Kidney epithelial cell (primary cell): ENCODE results near the gene SESN2. TPM values are rescaled to one million over a fixed set of nuclear protein-coding genes. Genes with fewer than 3 reads are reported as not detected.
"Not testable (repeated sequence)": the region's sequence is repeated elsewhere in the genome, so short reads cannot be mapped to it uniquely, and the experiment has no call there.

ENCODE experiments used
- DNase-seq: peaks from one replicate; pipeline ENCODE4 v3.0.0-alpha.2; 2010; ENCODE audit warnings: low read depth
- H3K27me3 ChIP-seq: 2 replicates; pipeline ENCODE4 v1.6.0; 2011; ENCODE audit warnings: low read length; ENCODE audit not compliant: control insufficient read depth, insufficient read depth
- H3K36me3 ChIP-seq: 2 replicates; pipeline ENCODE4 v1.5.1; 2011; ENCODE audit warnings: low read length; ENCODE audit not compliant: control insufficient read depth, insufficient read depth
- H3K4me3 ChIP-seq: 2 replicates; pipeline ENCODE4 v1.5.1; 2011; ENCODE audit warnings: low read depth, mild to moderate bottlenecking, control low read depth, low read length
- CTCF ChIP-seq: IDR thresholded peaks from 2 replicates; pipeline ENCODE4 v1.5.1; 2011; ENCODE audit warnings: mild to moderate bottlenecking, moderate library complexity, low read length, control low read depth, inconsistent platforms; ENCODE audit not compliant: insufficient read depth, poor library complexity, severe bottlenecking
- total RNA-seq: library from RNA; depleted of rRNA; stranded (reverse); fragments of >200 nt; gene quantifications from 2 replicates; pipeline ENCODE4 v1.2.3, GENCODE V29; 2015

SESN2 gene
- total RNA-seq, 1 donor from 2014 or later = 121 TPM

- Histone ChIP-seq H3K4me3 (no peak overlapping the region), H3K36me3 (no peaks in the 10 kb centered on the region), H3K27me3 (no peaks in the 10 kb centered on the region)
- DNase-seq = no peak
- TF ChIP-seq CTCF = no peak
These were observed 67.2 kb downstream of the SESN2 start for GRCh38 chr1:28326515-28326914.

GRCh38 chr1:28326984-28327383 is 67.7 kb downstream of the SESN2 start:
- Histone ChIP-seq H3K36me3 (no peaks in the 10 kb centered on the region), H3K27me3 (no peaks in the 10 kb centered on the region), H3K4me3 (no peak overlapping the region)
- no peak for TF ChIP-seq CTCF
- DNase-seq = no peak

- not testable (repeated sequence) for H3K4me3 ChIP-seq, H3K36me3 ChIP-seq, DNase-seq, H3K27me3 ChIP-seq
These were observed 68.1 kb downstream of the SESN2 start for GRCh38 chr1:28327431-28327830.

GRCh38 chr1:28328228-28328648 is 68.9 kb downstream of the SESN2 start:
- peak overlapping the region; percentile 83 for H3K4me3 ChIP-seq
- no peaks in the 10 kb centered on the region for H3K36me3 ChIP-seq
- TF ChIP-seq CTCF = no peak
- no peak for DNase-seq
- no peaks in the 10 kb centered on the region for H3K27me3 ChIP-seq

- DNase-seq = no peak
- H3K4me3 ChIP-seq = peak overlapping the region; percentile 83
- TF ChIP-seq CTCF = peak; percentile 6
- no peaks in the 10 kb centered on the region for H3K36me3 ChIP-seq
- no peaks in the 10 kb centered on the region for H3K27me3 ChIP-seq
These were observed 70.3 kb downstream of the SESN2 start for GRCh38 chr1:28329395-28330153.

Other genes with a start within 250 kb of the SESN2 start
- gene EYA3, start 170.9 kb upstream of the SESN2 start, total RNA-seq = 15.1 and 17.5 TPM in 2 replicates
- gene PTAFR, start 82.8 kb upstream of the SESN2 start, total RNA-seq = 1.8 and 2.3 TPM in 2 replicates
- 78.9 and 93.3 TPM in 2 replicates for gene DNAJC8, start 26.5 kb upstream of the SESN2 start, total RNA-seq
- 233 and 247 TPM in 2 replicates for gene ATP5IF1, start 23.4 kb upstream of the SESN2 start, total RNA-seq
- 19.4 and 27.1 TPM in 2 replicates for gene MED18, start 69.5 kb downstream of the SESN2 start, total RNA-seq
- gene PHACTR4, start 110.2 kb downstream of the SESN2 start, total RNA-seq = 31.3 and 31.8 TPM in 2 replicates
- 37.6 and 45.2 TPM in 2 replicates for gene RCC1, start 246.5 kb downstream of the SESN2 start, total RNA-seq